A549 treated with Hydrocortisone at 1 μM for 4 hours (cell line): Measurements from ENCODE around the gene OFD1. TPM values are rescaled to one million over a fixed set of nuclear protein-coding genes. Genes with fewer than 3 reads are reported as not detected.

Source experiments
- total RNA-seq: library from RNA; stranded (reverse); fragments of 200-300 nt; extraction: Qiagen RNA extraction; gene quantifications from 5 replicates; pipeline ENCODE4 v1.2.3, GENCODE V29; 2022

The OFD1 gene, protein sequence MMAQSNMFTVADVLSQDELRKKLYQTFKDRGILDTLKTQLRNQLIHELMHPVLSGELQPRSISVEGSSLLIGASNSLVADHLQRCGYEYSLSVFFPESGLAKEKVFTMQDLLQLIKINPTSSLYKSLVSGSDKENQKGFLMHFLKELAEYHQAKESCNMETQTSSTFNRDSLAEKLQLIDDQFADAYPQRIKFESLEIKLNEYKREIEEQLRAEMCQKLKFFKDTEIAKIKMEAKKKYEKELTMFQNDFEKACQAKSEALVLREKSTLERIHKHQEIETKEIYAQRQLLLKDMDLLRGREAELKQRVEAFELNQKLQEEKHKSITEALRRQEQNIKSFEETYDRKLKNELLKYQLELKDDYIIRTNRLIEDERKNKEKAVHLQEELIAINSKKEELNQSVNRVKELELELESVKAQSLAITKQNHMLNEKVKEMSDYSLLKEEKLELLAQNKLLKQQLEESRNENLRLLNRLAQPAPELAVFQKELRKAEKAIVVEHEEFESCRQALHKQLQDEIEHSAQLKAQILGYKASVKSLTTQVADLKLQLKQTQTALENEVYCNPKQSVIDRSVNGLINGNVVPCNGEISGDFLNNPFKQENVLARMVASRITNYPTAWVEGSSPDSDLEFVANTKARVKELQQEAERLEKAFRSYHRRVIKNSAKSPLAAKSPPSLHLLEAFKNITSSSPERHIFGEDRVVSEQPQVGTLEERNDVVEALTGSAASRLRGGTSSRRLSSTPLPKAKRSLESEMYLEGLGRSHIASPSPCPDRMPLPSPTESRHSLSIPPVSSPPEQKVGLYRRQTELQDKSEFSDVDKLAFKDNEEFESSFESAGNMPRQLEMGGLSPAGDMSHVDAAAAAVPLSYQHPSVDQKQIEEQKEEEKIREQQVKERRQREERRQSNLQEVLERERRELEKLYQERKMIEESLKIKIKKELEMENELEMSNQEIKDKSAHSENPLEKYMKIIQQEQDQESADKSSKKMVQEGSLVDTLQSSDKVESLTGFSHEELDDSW
- 9.5 to 14.2 TPM (median 12.1 TPM) in 5 replicates for total RNA-seq

DNA sequence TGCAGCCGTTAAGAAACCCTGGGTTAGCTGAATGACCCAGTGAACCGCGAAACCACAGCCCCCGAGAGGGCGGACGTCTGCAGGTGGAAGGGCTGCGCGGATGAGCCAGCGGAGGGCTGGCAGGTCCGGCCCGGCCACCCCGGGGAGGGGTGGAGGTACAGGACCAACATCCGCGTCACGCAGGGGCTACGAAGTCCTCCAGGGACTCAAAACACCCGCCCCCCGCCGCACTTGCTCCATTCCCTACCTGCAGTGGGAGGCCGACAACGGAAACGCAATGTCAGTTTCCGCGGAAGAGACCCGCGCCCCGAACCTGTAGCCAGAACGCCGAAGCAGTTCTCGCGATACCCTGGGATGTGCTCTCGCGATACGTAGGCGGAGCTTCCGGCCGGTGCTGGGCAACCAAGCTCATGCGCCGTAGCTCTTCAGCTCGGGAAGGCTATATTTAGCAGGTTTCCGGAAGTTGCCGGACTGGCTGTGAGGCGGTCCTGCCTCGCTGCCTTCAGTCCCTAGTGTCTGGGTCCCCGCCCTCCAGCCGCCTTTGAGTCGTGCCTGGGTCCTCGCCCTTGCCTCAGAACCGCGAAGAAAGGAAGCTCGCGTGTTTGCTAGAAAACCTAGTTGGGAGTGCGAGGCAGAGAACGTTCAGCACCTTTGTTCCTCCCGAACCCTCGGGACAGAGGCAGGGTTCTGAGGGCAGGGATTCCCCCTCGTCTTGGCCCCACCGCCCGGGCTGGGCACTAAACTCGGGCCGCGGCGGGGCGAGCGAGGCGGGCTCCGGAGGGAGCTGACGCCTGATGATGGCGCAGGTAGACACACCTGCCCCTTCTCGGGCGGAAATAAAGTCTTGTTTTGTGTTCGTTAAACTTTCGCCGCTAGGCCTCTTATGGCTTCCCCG, at the start of gene OFD1, which contains the start of gene TRAPPC2:
OFD1 (plus strand) TSS at position 471 of the 895 bp plus-strand sequence; CDS start at position 795, 324 bp downstream.
TRAPPC2 (minus strand) TSS at position 343 of the 895 bp plus-strand sequence. CDS start 14,657 bp downstream, outside the sequence.

DNA sequence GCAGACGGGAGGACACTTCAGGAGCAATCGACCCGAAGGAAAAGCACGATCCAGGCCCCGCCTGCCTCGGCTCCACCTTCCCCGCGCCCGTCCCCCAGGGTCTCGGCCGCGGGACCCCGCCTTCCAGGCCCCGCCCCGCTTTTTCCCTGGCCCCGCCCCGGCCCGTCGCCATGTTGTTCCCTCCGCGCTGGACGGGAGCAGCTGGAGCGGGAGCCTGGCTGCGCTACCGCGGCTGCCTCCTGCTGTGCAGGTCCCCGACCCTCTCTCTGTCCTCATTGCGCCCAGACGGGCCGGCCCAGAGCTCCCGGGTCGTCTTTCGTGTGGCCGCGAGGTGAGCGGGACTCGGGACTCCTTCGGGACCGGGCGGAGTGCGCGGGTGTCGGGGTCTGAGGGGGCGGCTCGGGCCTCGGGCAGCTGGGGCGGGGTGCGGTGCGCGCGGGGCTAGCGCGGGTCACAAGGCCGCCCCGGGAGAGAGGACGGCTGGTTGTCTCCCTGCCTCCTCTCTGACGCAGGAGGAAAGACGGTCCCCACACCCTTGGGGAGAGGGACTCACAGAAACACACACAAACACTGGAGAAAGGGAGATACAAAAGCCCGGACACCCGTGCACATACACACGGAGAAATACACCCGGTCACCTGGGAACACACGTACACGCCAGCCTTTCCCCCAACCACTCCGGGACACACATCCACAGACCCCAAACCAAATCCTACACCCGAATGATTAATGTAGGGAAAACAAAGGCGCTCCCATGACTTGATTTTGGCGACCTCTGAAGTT, 45.4 kb upstream of the OFD1 start, which contains the start of gene RAB9A:
RAB9A (plus strand) TSS at position 171 of the 783 bp plus-strand sequence. CDS start 19,619 bp downstream, outside the sequence.

DNA sequence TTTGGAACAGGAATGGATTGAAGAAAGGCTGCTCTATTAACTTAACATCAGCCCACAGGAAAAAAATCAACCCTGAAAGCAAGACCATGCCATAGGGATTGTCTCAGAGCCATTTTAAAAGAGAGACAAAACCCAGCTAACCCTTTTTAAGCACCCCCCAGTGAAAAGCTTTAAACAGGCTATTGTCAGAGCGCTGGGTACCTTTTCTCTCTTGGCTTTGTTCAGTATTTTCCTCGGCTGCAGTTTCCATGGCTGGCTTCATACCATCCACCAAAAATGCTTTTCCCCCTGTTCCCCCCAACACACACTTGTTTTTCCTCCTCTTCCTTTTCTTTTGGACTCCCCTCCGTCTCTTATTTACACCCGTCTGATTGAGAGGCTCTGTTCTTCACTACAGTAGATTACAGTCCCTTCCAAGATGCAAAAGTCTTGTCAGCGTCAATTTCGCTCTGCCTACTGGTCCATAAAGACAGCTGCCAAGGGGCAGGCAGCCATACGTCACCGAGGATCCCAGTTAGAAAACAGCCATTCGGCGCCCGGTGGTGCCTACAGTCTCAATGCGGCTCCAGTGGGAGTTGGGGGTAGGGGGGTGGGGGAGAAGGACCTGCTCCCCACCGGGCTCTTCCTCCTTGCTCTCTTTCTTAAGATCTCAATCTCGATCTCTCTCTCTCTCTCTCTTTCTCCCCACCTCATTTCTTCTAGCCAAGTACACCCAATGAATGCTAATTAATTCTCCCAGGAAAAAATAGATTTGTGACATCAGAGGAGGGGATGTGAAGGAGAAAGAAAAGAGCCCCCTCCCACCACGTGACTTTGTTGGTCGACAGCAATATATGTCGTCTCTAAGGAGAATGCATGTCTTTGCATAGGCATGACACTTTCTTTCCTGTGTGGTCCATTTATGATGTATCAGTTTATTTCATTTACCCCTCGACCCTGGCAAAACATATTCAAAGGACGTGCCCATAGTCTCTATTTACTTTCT, 82.4 kb downstream of the OFD1 start, which contains the start of gene GPM6B:
GPM6B (minus strand) TSS at position 451 of the 985 bp plus-strand sequence; CDS start at position 262, 189 bp downstream.

Other genes with a start within 250 kb of the OFD1 start
- 0.03 TPM in 1 of 5 replicates, not detected in the others for gene EGFL6, start 165.1 kb upstream of the OFD1 start, total RNA-seq
- 0.59 to 0.99 TPM (median 0.66 TPM) in 5 replicates for gene TCEANC, start 81.6 kb upstream of the OFD1 start, total RNA-seq
- gene RAB9A, start 45.6 kb upstream of the OFD1 start, total RNA-seq = 29.7 to 33.8 TPM (median 31.8 TPM) in 5 replicates
- gene TRAPPC2, start 128 bp upstream of the OFD1 start, total RNA-seq = 6.2 to 10.8 TPM (median 7.7 TPM) in 5 replicates
- gene GPM6B, start 82.3 kb downstream of the OFD1 start, total RNA-seq = 0.07 to 0.20 TPM (median 0.14 TPM) in 5 replicates